Heart left ventricle (tissue), 16 donors: Measurements from ENCODE around the gene MARCOL. TPM values are rescaled to one million over a fixed set of nuclear protein-coding genes. Genes with fewer than 3 reads are reported as not detected.

ENCODE experiments used
- ATAC-seq, 4 donors: fragments of 200-7000 bp; cut with Tn5 transposase; one replicate each; pipeline ENCODE4 v1.9.1; 2020 to 2022; ENCODE audit warnings: moderate library complexity in 4 of 4, mild to moderate bottlenecking in 3 of 4, moderate number of reproducible peaks in 1 of 4
- DNase-seq, 5 donors: peaks; one replicate each; pipeline ENCODE4 v3.0.0-alpha.2; 2020
- H3K27ac ChIP-seq, 12 donors: fragments of 200-600 bp; sonication (generic) in 4 of 12; one replicate each; pipeline versions ENCODE4 v1.5.0 to v1.8.0; 2016 to 2022; ENCODE audit warnings: mild to moderate bottlenecking in 2 of 12
- H3K27me3 ChIP-seq, 9 donors: fragments of 200-600 bp; sonication (generic) in 2 of 9; one replicate each; pipeline versions ENCODE4 v1.5.1 to v1.8.0; 2016 to 2022; ENCODE audit warnings: mild to moderate bottlenecking in 3 of 9
- H3K36me3 ChIP-seq, 9 donors: fragments of 200-600 bp; sonication (generic) in 2 of 9; one replicate each; pipeline versions ENCODE4 v1.5.0 to v1.8.0; 2018 to 2022; ENCODE audit warnings: mild to moderate bottlenecking in 2 of 9
- H3K4me1 ChIP-seq, 12 donors: fragments of 200-600 bp; sonication (generic) in 4 of 12; one replicate each; pipeline versions ENCODE4 v1.5.0 to v1.8.0; 2016 to 2022; ENCODE audit warnings: mild to moderate bottlenecking in 3 of 12
- H3K4me3 ChIP-seq, 12 donors: fragments of 200-600 bp; sonication (generic) in 4 of 12; one replicate each; pipeline versions ENCODE4 v1.5.0 to v1.8.0; 2017 to 2022; ENCODE audit warnings: mild to moderate bottlenecking in 9 of 12, moderate library complexity in 4 of 12
- H3K9me3 ChIP-seq, 12 donors: fragments of 200-600 bp; sonication (generic) in 4 of 12; one replicate each; pipeline versions ENCODE4 v1.5.0 to v1.8.0; 2016 to 2022; ENCODE audit warnings: mild to moderate bottlenecking in 1 of 12
- CTCF ChIP-seq, 12 donors: fragments of 200-600 bp; sonication (generic) in 4 of 12; IDR thresholded peaks; one replicate each; pipeline versions ENCODE4 v1.5.0 to v1.8.0; 2018 to 2022; ENCODE audit warnings: antibody characterized with exemption in 12 of 12, mild to moderate bottlenecking in 5 of 12
- POLR2A ChIP-seq, 2 donors: fragments of 450-650 bp; IDR thresholded peaks; one replicate each; pipeline ENCODE4 v1.6.1; 2017; ENCODE audit warnings: antibody characterized with exemption in 2 of 2, mild to moderate bottlenecking in 2 of 2, moderate library complexity in 2 of 2
- WGBS, 4 donors: extraction: QIAGEN DNeasy Blood & Tissue Kit in 2 of 4; methylation state at CpG; one replicate each; pipeline versions ENCODE4 v1.1.5 to v1.1.7; 2013 to 2018; 5-methylcytosine and 5-hydroxymethylcytosine counted together
- intact Hi-C, 10 donors: fragments of 100-400 bp; cut with DNase I; formaldehyde crosslinking; loops; one replicate each; pipeline versions ENCODE4 v1.11.1 to v1.14.2; 2022
- polyA plus RNA-seq, 2 donors: library from polyadenylated mRNA; stranded (reverse); fragments of 200-250 nt; gene quantifications; one replicate each; pipeline ENCODE4 v1.2.3, GENCODE V29; 2013
- total RNA-seq, 9 donors: library from RNA; depleted of rRNA in 2 of 9; stranded (reverse); fragments of >200 nt in 2 of 9; fragmentation: NEBNext Ultra II Directional in 3 of 9; extraction: Animal tissue kit (Norgen Biotek cat#: 25700) in 3 of 9; gene quantifications; one replicate each; pipeline versions ENCODE4 v1.1.0 to v1.2.4, GENCODE V29; 2016 to 2023
- donor health status: ischemic (EF 13 %, LVEDD 7.1; RV severe dilation, severe dysfunction).
- donor health status: healthy with polysubstance abuse.
- donor health status: DM: no; HTN: yes; CAD: no.
- donor health status: DM: no; HTN: no; CAD: no.
- donor health status: ischemic (EF 25% LVEDD 6.9; RV normal size, moderate dysfunction).
- donor health status: ischemic (EF 25% LVEDD 5.7; RV mildly dilated, moderate dysfunction).
- donor health status: healthy.
- donor health status: DM: yes; HTN: yes; CAD: no.
- donor health status: ischemic (EF 35%, LVEDD 5.7; RV mildly dilated, moderate dysfunction).
- donor health status: nonischemic (EF 11% LVEDD 7.7; RV severe dilation, severe dysfunction).
- donor health status: DM: yes; HTN: yes; CAD: no.
- donor health status: PGD.
- donor health status: ischemic (EF 29% LVEDD 5.4; RV normal size, mild dysfunction).
- donor health status: nonischemic (EF 23%, LVEDD 6.1; RV moderate dilation, normal function).

Gene MARCOL
- total and polyA plus RNA-seq, 11 donors = not detected

GRCh38 chr5:148290271-148291195 lies 52.2 kb downstream of the MARCOL start:
- no peak overlapping the region for H3K4me3 ChIP-seq
- DNase-seq (no peak), ATAC-seq (peak; percentile 55 to 65 (median 61))
- H3K27me3 ChIP-seq = no peaks in the 10 kb centered on the region
- 67 to 72% (median 70%) methylated on average over 6 of the region's 6 CpGs for WGBS, 4 donors
- no peak overlapping the region for H3K27ac ChIP-seq
- intact Hi-C loops = loop anchor here in 5 of 10 donors (2.0 to 5.0 kb wide), 7 partner anchors 87 to 442 kb away; partner anchors contain the start of gene FBXO38 (in 1 of the 5)
- H3K9me3 ChIP-seq = no peaks in the 10 kb centered on the region
- no peaks in the 10 kb centered on the region for H3K36me3 ChIP-seq
- peaks cover 0 to 3% (median 0%) of the 10 kb centered on the region in 12 donors for H3K4me1 ChIP-seq
- TF ChIP-seq POLR2A (IDR thresholded peaks at IDR 0.05) (no peak), CTCF (IDR thresholded peaks at IDR 0.05) (peak; percentile 17 to 60 (median 45))

Other genes starting within 250 kb of the MARCOL start
- gene SPINK5, start 174.5 kb upstream of the MARCOL start, total RNA-seq = 1 to 10 TPM in 1 of 9 donors, under 1 TPM in 6, not detected in 2; 0.16 to 1.7 (median 0.44) TPM
- 1 to 10 TPM in 1 of 2 donors, under 1 TPM in 1; 0.72 to 2.3 TPM for gene SPINK5, start 174.5 kb upstream of the MARCOL start, polyA plus RNA-seq
- not detected for gene SPINK14, start 70.0 kb upstream of the MARCOL start, total RNA-seq
- not detected for gene SPINK14, start 70.0 kb upstream of the MARCOL start, polyA plus RNA-seq
- not detected for gene SPINK6, start 35.5 kb upstream of the MARCOL start, total RNA-seq
- gene SPINK6, start 35.5 kb upstream of the MARCOL start, polyA plus RNA-seq = not detected
- gene SPINK13, start 30.3 kb downstream of the MARCOL start, total RNA-seq = not detected
- gene SPINK13, start 30.3 kb downstream of the MARCOL start, polyA plus RNA-seq = not detected
- not detected for gene SPINK7, start 73.9 kb downstream of the MARCOL start, total RNA-seq
- gene SPINK7, start 73.9 kb downstream of the MARCOL start, polyA plus RNA-seq = not detected
- under 1 TPM in 1 of 9 donors, not detected in 8; 0.77 TPM for gene SPINK9, start 97.0 kb downstream of the MARCOL start, total RNA-seq
- gene SPINK9, start 97.0 kb downstream of the MARCOL start, polyA plus RNA-seq = not detected
- gene FBXO38, start 145.4 kb downstream of the MARCOL start, total RNA-seq = 10 to 100 TPM; 29.1 to 56.0 (median 48.2) TPM
- gene FBXO38, start 145.4 kb downstream of the MARCOL start, polyA plus RNA-seq = 10 to 100 TPM; 11.7 to 15.1 TPM